GM19468 (cell line): ENCODE results near the gene MZT2B.
"Not testable (repeated sequence)": the region's sequence is repeated elsewhere in the genome, so short reads cannot be mapped to it uniquely, and the experiment has no call there.

Experiments
- ATAC-seq: cut with Tn5 transposase; IDR thresholded peaks from one replicate; pipeline ENCODE4 v1.9.1; 2021; ENCODE audit warnings: mild to moderate bottlenecking, moderate library complexity, moderate number of reproducible peaks; ENCODE audit not compliant: unreplicated experiment; ENCODE audit errors: extremely low read depth

MZT2B gene

GRCh38 chr2:130152136-130152815 is 29.8 kb upstream of the MZT2B start:
- ATAC-seq, result not testable (repeated sequence)

GRCh38 chr2:130152816-130153595 is 29.1 kb upstream of the MZT2B start:
- ATAC-seq, result no peak

GRCh38 chr2:130153721-130154422 is 28.2 kb upstream of the MZT2B start:
- not testable (repeated sequence) for ATAC-seq

GRCh38 chr2:130154423-130154770 is 27.7 kb upstream of the MZT2B start:
- ATAC-seq, result not testable (repeated sequence)

DNA sequence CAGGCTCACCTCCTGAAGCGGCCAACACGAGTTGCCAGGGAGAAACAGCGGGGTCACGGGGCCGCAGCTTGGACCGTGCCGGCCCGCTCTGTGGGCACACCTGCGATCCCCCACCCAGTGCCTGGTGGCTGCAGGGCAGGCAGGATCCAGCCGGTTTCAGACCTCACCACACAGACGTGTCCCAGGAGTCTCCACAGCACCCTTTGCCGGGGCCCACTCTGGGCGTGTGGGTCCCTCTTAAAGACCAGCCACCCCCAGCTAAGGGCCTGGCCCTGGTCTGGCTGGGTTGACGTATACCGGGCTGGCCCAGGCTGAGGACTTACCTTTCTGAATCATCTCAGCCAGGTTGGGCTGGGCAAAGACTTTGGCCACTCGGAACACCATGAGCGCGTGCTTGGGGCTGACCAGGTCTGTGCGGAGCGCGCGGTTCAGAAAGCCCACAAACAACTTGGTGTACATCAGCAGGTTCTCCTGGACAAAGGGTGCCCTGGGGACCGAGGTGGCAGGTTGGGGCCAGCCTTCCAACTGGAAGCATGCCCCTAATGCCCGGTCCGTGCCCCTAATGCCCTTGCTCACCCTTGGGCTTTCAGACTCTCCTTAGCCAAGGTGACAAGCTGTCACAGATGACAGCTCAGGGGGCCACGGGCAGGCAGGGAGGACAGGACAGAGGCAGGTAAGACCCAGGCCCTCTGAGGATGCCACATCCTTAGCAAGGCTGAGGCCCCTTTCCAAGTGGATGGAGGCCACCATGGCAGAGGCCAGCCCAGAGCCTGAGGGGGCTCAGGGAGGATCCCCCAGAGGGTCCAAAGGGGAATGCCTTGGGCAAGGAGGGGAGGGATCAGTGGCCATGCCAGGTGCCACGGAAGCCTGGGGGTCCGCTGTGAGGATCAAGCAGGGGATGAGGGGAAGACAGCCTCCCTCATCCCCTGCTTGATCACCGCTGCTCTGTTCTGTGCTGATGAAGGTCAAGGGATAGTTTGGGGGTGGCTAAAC is 27.0 kb upstream of the MZT2B start:
- no peak for ATAC-seq

- ATAC-seq, result not testable (repeated sequence)
Measured at GRCh38 chr2:130155956-130156623, 26.0 kb upstream of the MZT2B start.

GRCh38 chr2:130156624-130157004 is 25.4 kb upstream of the MZT2B start:
- no peak for ATAC-seq

DNA sequence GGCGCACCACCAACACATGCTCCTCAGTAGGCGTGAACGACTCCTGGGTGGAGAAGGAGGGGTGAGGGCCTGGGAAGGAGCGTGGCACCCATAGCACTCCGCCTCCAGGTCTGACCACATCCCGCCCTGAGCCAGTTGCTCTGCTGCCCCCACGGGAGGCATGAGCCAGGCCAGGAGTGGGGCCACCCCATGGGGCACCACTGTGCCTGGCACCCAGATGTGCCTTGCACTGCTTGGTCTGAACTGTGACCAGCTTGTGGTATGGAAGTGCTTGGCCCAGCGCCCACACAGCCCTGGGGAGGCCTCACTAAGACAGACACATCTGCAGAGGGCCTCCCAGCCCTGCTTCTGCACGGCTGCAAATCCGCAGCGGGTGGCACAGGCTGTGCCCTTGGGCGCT is 24.7 kb upstream of the MZT2B start:
- not testable (repeated sequence) for ATAC-seq

GRCh38 chr2:130157825-130158514 is 24.1 kb upstream of the MZT2B start:
- ATAC-seq, result peak; percentile 31

DNA sequence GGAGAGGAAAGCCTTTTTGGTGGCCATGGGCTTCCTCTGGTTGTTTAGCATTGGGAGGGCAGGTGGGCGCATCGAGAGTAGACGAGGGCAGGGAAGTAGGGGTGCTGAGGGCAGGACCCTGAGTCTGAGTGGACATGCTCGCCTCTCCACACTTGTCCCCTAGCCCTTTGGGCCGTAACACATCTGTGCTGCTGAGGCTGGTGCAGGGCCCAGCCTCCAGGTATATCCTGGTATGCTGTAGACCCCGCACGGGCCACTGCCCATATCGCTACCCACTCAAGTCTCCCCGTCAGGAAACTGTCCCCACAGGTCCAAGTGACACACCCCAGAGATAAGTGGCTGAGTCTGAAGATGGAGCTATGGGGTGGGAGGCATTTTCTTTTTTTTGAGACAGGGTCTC is 23.4 kb upstream of the MZT2B start:
- no peak for ATAC-seq

GRCh38 chr2:130159376-130159775 is 22.7 kb upstream of the MZT2B start:
- ATAC-seq, result not testable (repeated sequence)

DNA sequence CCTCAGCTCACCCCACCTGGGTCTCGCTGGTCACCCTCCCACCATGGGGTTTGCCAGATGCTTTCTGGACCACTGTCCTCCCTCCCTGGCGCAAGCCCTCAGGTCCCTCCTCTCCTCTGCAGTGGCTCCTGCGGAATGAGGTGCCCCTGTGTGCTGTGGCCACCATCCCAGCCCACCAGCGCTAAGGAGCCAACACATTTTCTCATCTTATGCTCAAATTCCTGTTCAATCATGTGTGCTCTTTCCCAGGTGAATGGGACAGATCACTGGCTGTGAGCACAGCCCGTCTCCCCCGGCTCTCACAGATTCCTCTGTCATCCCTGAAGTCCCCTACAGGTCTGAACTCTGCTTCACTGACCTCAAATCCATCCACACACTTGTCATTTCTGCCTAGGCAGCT is 21.9 kb upstream of the MZT2B start:
- no peak for ATAC-seq

DNA sequence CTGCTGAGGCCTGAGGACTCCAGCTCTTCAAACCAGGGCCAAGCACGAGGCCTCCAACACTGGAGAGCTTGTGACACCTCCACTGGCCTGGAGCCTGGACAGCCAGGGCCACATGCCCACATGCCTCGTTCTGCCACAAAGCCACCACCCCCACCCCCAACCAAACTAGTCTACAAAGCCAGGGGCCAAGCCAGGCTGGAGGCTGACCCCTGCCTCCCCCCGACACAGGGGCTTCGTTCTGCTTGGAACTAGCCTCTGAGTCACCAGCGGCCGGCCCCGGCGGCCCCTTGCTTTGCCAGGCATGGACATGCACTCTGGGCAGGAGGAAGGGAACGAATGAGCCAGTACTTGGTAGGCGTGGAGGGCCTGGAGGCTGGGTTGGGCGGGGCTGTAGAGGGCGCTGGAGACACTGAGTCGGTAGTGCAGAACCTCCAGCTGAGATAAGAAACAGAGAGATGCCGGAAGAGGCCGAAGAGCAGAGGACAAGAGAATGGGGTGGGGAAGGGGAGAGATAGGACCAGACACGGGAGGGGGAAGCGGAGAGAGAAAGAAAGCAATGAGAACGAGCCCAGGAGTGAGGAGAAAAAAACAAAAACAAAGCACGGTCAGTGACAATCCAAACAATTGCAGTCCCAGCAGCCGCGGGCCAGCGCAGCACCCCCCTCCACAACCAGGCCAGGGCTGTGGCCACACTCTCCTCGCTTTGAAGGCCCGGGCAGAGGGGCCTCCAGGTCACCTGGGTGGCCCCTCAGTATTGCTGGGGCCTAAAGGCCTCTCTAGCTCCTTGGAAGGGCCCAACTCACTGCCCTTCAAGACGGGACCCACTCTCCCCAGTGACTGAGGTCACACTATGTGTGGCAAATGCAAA is 21.0 kb upstream of the MZT2B start:
- not testable (repeated sequence) for ATAC-seq

- not testable (repeated sequence) for ATAC-seq
Measured at GRCh38 chr2:130162486-130162885, 19.6 kb upstream of the MZT2B start.

DNA sequence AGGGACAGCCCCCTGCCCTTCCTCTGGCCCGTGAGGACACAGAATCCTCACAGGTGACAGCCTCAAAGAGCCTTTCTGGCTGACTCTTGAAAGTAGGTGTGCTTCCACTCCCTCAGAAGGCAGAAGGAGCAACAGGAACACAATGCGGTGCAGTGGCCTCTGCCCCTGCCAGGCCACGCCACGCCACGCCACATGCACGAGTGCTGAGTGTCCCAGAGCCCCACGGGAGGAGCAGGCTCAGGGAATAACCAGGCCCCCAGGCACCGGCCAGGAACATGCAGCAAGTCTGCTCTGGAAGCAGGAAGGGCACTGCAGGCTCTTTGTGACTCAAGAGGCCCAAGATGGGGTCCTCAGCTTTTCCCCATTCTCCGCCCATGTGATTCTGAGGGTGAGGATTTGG is 19.1 kb upstream of the MZT2B start:
- no peak for ATAC-seq

DNA sequence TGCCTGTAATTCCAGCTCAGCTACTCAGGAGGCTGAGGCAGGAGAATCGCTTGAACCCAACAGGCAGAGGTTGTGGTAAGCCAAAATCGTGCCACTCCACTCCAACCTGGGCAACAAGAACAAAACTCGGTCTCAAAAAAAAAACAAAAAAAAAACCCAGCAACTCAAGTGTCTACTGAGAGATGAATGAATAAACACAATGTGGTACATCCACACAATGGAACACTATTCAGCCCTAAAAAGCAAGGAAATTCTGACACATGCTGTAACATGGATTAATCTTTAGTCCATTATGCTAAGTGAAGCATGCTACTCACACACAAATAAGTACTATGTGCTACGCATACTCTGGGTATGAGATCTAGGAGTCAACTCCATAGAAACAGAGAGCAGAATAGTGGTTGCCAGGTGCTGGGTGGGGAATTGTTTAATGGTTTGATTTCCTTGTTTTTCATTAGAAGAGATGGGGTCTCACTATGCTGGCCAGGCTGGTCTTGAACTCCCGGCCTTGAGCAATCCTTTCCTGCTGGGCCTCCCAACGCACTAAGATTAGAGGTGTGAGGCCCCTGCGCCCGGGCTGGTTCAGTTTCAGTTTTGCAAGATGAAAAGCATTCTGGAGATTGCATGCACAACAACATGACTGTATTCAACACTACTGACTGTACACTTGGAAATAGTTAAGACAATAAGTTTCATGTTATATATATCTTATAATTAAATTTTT is 16.6 kb upstream of the MZT2B start:
- ATAC-seq, result no peak

DNA sequence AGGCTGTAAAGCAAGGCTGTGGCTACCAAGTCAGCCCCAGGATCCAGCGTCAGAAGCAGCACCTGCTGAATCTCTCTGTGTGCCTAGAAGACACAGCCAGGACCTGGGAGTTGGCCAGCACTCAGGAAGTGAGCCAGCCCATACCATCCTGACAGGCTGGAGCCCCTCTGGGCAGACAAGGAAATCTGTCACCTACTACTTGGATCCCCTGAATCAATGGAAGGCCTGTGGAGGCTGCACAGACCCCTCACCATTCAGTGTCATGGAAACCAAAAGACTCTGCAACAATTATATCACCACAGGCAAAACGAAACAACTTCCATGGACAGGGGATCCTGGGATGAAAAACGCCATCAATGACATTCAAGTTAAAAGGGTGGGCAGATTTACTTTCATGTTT is 15.5 kb upstream of the MZT2B start:
- not testable (repeated sequence) for ATAC-seq
